Stimulated activated CD8-positive, alpha-beta memory T cell treated with anti-CD3 and anti-CD28 coated beads, Interleukin-12 subunit alpha, Interleukin-12 subunit beta, amount 100 ng/mL, for 1 hour (primary cell): ENCODE data around the gene SOBP.

Experiments used
- DNase-seq: peaks from one replicate; pipeline ENCODE4 v3.0.0-alpha.2; 2020; ENCODE audit warnings: low read depth

Gene SOBP

DNA sequence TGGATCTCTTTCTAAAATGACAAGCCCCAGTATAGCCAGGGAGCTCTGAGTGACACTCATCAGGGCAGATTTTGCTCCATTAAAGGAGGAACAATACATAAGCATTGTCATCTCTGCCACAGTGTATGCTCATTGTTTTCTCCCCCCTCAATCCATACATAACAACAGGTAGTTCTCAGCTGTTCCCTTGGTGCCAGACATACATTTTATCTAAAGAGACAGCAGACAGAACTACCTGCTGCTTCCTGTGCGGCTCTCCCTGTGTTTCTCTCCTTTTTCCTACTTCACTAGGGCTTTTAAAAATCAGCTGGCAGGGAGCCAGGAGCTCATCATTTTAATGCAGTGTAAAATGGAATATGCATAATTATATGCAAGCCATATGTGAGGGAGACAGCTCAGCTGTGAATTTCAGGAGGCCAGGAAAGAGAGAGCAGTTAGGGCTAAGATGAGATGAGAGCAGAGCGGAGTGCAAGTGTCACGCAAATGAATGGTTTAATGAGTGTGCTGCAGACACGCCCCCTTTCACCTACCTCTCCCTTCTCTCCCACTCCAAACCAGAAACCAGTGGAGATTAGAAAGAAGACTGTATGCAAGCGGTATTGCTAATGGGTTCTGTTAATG is 96.0 kb downstream of the SOBP start:
- DNase-seq: no peak

DNA sequence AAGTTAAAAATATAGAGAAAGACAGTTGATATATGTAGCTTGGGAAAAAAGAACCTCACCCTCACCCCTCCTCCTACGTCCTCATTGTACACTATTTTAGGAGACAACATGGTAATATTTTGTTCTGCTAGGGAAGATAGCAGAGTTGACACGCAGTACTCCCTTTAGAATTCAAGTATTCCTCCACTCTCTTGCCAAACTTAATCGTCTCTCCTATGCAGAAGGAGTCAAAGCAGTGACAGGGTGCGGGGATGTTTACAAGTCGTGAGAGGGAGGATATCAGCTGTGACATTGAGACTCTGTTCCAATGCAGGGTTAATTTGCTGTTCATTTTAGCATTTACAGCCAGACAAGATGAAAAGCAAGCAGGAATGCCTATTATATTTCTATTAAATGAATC is 97.5 kb downstream of the SOBP start:
- no peak for DNase-seq

DNA sequence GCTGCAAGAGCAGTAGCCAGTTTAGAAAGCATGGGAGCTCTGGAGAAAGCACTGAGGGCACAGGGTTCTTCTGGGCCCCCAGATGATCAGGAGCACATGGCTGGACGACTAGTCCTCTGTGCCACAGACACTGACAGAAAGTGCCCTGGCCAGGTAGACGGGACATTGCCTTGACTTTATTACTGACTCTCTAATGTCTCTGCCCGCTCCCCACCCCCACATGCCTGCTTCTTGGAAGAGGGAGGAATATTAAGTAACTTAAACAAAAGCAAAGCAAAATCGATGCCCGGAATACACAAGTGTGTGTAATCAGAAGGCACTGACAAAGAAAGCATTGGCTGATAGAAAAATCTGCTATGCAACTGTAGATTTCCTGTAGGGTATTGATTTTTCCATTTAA is 99.3 kb downstream of the SOBP start:
- DNase-seq: no peak

DNA sequence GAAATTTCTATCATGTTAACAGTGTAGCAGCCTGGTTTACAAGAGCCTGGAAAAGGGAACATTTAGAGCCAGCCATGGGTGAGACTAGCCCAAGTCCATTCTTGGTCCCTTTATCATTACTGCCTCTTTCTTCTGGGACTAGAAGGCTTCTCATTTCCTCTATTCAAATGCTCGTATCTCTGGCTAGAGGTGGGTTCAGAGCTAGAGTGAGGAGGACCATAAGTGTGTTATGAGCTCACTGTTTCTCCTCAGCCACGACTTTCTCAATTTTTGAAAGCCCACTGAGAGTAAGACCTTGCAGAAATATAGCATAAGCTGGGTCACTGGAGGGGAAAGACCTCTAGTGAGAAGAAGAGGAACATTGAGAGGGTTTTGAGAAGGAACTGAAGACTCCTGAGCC is 100.0 kb downstream of the SOBP start:
- DNase-seq: no peak

DNA sequence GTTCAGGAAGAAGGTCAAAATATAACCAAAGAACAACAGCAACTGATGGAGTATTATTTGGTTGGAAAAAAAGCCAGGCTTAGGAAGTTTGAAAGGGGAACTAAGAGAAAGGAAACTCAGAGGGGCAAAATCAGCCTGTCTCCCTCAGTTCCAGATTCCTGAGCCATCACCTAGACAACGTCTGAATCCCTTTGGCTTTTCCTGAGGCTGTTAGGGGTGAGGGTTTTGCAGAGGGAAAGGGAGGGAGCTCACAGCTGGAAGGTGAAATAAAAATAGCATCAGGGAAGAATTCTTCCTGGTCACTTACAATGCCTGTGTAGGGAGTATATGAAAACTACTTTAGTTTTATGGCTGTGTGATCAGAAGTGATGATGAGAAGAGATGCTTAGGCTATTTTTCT is 100.5 kb downstream of the SOBP start:
- DNase-seq: no peak

DNA sequence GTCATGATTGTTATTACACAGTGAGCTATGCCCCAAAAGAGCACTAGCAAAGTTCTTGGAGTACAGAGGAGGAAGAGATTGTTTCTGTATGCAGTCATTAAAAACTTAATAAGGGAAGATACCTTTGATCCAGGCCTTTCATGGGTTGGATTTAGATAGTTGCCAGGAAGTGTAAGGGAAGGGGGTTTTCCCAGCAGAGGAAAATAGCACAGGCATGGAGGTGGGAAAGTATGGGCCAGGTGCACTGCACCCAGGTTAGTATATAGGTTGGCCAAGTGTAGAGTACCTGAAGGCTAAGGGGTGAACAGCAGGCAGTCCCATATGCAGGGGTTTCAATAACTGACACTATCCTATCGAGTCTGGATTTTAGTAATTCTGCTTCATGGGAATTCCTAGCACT is 101.4 kb downstream of the SOBP start:
- DNase-seq: no peak

DNA sequence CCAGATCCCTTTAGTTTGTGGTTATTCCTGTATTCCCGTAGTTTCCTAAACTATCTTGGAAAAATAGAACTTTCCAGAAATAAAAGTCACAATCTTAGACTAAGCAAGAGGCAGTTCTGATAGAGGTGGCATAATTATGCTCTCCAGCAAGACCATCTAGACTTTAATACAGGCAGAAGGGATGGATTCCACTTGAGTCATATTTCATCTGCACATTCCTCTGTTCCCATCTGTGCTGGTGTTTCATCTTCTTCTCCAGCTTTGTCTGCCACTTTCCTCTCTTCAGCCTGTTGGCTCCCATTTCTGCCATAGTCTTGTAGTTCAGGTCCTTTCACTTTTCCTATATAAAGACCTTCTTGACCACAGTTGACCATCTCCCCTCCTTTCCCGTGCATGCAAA is 102.9 kb downstream of the SOBP start:
- DNase-seq: no peak

DNA sequence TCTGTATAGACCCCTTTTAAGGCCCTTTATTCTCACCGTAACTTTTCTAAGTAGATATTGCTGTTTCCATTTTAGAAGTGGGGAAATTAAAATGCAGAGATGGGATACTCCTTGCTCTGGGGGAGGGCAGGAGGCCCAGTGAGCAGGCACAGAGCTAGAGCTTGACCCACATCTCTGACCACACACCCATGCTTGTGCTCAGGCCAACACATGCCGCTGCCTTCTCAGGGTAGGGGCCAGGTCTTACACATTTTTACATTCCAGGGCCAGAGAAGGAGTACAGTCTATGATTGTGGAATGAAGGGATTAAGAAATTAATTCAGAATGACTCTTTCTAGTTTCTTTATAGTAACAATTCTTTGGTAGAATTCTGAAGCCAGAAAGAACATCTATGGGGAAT is 104.8 kb downstream of the SOBP start:
- no peak for DNase-seq

DNA sequence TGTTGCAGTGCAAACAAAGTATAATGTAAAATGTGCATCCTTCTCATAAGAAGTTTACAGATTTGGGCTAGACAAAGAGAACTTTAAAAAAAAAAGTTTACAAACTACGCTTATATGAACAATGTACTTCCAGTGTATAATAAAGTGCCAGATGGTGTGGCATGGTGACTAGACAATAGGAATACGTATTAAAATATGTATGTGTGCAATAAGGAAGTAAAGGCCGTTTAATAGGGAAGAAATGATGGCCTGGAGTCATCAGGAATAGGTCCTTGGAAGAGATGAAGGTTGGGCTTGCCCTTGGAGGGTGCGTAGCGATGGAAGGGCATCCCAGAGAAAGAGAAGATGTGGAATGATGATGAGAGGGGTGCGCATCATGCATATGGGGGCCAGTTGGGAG is 108.2 kb downstream of the SOBP start:
- DNase-seq: no peak

DNA sequence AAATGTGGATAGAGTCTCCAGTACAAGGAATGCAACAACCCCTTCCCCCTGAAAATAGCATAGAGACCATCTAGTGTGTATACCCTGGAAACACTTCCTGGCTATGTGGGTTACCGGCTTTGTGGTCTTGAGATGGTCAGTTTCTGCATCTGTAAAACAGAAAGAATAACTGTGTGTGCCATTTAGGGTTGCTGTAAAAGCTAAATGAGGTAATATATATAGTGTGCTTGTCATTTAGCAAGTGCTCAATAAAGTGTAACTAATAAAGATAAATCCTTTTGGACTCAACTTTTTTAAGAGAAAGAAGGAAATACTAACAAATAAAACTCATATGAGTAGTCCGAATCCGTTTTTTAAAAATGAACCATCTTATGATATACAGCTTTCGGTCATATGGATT is 109.1 kb downstream of the SOBP start:
- DNase-seq: no peak

DNA sequence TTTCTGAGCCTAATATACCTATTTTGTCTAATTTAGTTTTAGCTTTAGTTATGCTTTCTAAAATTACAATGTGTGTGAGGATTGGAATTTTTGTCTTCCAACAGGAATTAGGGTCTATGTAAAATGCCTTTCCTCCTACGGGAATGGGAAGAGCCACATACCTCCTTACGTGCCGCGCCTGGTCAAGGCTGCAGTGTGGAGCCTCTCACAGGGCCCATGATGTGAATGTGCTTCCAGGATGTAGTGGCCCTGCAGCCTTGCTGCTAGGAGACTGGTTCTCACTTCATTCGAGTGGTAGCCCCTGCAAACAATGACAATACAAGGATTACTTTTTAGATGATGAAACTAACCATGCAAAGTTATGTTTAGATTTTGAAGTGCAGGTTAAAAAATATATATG is 110.2 kb downstream of the SOBP start:
- DNase-seq: no peak

DNA sequence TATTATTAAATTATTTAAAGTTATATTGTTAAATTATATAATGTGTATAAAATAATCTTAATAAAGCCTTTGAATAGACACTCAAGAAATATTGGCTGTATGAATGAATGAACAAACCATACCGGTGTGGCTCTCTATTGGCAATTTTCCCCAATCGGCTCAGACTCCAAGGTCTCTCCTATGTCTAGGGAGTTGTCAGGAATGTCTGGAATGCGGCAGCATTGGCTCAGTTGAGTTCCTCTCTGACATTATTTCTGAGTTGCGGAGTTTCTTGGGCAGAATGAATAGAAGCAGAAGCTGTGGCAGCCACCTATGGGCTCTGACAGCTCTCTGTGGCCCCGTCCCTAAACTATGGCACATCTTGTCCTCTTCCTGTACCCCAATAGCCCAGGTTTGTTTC is 111.0 kb downstream of the SOBP start:
- DNase-seq: no peak

DNA sequence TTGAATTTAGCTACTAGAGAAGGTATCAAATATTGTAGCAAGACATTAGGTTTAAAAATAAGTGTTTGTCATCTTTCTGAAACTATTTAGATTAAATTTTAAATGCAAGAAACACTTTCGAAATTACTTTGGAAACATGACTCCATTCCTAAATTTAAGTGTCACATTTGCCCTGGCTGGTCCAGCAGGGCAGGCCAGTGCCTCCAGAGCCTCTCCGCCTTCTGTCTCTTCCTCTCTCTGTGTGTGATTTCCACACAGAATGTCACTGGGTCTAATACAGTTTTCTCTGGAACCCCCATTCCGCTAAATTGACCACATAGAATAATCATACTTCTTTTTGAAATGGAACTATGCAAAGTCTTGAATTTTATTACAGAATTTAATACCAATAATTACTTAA is 111.5 kb downstream of the SOBP start:
- no peak for DNase-seq

DNA sequence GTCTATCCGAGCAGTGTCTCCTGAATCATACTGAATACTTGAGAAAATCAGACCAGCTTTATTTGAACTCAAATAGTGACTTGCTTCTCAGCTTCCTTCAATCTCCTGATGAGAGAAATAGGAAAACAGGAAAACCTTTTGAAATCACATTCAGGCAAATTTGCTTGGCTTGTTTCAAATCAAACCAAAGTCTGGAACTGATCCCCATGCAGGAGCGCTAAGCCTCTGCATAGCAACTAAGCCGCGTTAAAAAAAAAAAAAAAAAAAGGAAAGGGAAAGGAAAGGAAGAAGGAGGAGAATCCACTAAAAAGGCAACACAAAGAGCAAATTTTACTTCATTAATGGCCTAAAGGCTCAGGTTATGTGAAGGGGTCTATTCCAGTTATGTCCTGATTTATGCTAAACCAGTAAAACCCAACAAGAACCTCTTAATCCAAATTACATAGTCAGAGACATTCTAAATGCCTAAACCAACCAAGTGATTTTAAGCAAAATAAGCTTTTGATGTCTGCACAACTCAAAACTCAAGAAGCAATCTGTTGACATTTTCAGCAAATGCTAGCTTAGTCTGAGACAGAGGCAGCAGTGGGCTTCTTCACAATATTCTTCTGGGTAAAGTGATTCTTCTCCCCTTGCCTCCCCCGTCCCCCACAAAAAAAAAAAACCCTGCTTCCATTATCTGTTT is 112.5 kb downstream of the SOBP start:
- no peak for DNase-seq

DNA sequence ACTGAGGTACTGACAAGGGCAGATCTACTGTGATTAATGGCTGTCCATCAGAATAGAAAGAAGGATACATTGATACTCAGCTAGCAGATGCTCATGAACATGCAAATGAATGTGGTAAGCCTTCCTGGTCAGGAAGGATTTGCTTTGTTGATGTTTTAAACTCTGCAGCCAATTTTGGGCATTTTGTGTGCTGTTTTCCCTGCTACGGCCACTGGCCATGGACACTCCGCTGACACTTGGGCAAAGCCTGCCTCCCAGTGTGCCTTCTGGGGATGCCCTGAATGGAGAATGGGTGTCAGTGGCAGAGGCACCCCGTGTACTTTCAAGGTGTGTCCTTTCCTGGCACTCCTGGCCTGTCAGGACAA is 113.1 kb downstream of the SOBP start:
- no peak for DNase-seq

DNA sequence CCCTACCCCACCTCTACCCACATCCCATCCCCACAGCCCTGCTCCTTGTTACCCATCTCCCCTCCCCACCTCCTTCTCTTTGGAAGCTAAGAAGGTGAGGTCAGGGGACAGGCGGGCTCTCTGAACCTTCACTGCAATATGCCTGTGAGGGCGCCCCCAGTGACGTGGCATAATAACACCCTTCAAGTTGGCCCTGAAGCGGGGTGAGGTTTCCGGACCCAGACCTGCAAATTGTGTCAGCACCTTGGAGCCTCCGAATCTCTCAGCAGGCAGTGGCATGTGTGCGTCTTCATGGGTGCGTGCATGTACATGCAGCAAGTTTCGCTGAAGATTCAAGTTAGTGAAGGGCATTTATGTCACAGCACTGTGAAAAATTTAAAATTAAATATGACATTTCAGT is 114.6 kb downstream of the SOBP start:
- no peak for DNase-seq

DNA sequence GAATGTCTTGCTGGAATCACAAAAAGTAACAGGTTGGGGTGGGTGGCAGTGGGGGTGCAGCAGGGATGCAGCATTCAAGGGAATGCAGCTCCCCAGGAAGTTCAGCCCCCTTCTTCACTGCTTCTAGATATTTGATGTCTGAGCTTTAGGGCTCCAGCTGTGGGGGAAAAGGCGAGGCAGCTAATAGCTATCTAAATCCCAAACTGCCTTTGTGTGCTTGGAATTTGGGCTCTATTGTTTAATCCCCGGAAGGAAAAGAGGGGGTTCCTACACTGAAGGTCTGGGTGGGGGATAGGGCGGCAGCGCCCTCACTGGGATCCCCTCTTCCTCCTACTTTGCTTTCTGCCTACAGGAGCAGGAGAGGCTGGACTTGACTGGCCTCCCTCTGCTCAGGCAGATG is 116.5 kb downstream of the SOBP start:
- no peak for DNase-seq

DNA sequence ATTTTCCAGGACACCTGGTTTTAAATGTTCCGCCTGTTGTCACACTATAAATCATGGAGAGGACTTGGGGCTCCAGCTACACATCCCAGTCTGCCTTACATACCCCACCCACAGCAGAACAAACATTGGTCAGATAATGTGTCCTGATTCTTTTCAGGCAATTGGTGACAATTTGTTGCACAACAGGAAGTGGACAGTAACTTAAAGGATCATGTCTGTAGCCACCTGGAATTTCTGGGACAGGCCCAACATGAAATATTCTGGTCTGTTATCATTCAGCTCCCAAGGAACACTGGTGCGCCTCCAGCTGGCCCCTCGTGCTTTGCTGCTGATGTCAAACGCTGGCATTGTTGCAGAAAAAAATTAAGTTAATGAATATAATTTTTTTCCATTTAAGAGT is 117.2 kb downstream of the SOBP start:
- no peak for DNase-seq

DNA sequence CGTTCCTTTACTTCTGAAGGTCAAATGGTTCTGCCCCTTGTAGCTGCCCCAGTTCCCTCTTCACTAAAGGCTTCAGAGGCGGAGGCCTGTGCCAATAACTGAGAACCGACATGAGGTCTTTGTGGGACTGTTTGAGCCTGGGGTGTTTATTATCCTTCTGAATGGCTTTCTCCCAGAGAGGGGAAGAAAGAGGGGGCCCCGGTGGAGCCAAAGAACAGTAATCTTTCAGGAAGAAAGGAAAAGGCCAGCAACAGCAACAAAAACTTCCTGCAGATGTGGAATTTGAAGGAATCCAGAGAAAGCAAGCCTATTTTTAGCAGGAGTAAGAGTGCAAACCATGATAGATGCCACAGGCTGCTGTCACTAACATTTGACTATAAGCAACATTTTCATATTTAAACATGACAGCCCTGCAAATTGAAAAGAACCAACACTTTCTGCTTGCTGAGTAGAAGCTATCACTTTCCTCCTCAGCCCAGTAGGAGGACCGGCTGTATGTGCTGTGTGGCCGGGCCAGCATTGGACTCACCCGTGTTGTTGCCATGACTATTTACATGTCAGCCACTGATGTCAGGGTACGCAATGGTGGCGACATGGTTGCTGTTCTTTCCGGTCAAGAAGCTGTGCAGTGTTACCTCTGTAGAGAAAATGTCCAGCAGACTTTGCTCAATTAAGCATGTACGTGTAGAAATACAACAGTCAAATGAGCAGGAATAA is 121.3 kb downstream of the SOBP start:
- DNase-seq: no peak

DNA sequence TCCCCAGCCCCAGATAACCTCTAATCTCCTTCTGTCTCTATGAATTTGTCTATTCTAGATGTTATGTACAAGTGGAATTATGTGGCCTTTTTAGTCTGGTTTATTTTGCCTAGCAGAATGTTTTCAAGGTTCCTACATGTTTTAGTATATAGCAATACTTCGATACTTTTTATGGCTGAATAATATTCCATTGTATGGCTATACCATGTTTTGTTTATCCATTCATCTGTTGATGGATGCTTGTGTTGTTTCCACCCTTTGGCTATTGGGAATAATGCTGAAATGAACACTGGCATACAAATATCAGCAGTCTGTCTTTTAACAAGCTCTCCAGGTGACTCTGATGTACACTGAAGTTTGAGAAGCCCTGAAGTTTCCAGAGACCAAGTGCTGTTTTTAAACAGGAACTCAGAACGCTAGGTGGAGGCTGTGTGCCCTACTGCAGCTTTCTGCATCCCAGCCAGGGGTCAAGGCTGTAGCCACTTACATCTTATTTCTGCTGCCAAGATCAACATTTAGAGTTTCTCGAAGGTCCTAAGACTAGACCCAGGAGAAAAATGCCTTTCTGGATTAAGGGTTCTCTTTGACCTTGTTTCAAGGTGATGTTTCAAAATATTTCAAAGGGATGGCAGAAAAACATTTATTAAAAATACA is 123.0 kb downstream of the SOBP start:
- no peak for DNase-seq

DNA sequence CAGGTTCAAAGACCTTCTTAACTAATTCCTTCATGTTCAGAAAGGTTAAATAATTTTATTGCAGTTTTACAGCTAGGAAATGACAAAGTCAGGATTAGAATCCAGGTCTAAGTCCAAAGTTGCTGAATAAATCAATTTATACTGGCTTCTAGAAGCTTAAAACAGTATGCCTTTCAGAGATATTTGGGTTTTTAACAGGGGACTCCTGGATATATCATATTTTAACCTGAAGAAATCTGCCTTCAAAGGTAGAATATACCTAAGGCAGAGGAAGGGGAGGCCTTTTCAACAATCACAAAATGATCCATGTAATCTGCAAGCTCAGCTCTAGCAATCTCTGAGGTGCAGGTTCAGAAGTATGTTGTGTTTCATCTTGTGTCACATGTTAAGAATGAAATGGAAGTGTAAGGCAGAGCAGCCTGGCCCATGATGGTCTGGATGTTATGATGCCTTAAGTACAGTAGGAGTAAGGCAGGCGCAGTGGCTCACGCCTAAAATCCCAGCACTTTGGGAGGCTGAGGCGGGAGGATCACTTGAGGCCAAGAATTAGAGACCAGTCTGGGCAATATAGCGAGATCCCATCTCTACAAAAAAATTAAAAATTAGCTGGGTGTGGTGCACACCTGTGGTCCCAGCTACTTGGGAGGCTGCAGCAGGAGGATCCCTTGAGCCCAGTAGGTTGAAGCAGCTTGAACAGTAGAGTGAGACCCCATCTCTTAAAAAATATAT is 123.9 kb downstream of the SOBP start:
- no peak for DNase-seq

DNA sequence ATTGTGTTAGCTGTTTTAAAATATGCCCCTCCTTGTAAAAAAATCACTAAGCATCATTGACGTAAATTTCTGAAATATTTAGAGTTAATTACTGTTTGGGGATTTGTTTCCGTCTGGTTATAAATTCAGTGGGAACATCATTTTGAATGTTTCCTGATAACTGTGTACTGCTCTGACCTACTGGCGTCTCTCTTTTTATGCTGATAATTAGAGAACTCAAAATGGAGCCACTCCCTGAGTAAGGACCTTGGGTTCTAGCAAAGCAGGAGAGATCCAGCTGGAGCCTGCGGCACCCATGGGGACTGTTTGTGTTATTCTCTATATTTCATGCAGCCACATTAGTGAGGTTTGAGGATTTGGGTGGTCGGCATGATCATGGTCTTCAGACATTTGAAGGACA is 124.9 kb downstream of the SOBP start:
- no peak for DNase-seq

DNA sequence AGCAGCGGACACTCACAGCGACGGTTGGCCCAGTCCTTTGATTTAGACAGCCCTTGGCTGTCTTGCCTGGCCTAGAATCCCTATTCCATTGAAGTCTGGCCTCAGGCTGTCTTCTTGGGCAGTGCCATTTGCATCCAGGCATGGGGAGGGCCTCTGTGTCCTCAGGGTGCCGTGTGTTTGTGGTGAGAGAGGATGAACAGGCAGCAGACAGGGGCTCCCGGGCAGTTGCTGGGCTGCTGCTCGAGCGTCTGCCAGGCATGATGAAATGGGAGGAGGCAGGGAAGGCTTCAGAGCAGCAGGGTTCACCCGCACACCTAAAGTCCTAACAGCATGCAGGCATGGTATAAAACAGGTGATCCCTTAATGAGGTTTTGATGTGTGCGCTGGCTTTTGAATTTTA is 126.9 kb downstream of the SOBP start:
- DNase-seq: no peak
